LNCAP (cell line): ENCODE measurements around the gene PMS1.

Experiments
- CTCF ChIP-seq: fragments of 450-650 bp; IDR thresholded peaks from 2 replicates; pipeline ENCODE4 v1.5.1; 2017; ENCODE audit warnings: mild to moderate bottlenecking

The PMS1 gene

GRCh38 chr2:189783927-189784867 is at the start of gene PMS1, which contains the start of gene ORMDL1:
Gene PMS1 (plus strand): TSS chr2:189784450. CDS start chr2:189791810, 7,360 bp downstream.
Gene ORMDL1 (minus strand): TSS chr2:189784339. CDS start chr2:189782595, 1,744 bp downstream.
- no peak for TF ChIP-seq CTCF

GRCh38 chr2:189751080-189751658 is 33.1 kb upstream of the PMS1 start:
- TF ChIP-seq CTCF, result peak; percentile 57

- TF ChIP-seq CTCF, result no peak
These were observed 27.8 kb upstream of the PMS1 start for GRCh38 chr2:189756311-189756952.

- no peak for TF ChIP-seq CTCF
These were observed 22.1 kb upstream of the PMS1 start for GRCh38 chr2:189762229-189762550.

- TF ChIP-seq CTCF, result peak; percentile 63
These were observed 21.5 kb upstream of the PMS1 start, which contains the start of gene OSGEPL1 for GRCh38 chr2:189762551-189763298. Gene OSGEPL1 (minus strand): TSS chr2:189762792. CDS start chr2:189761640, 1,152 bp downstream.

GRCh38 chr2:189763908-189764661 is 20.2 kb upstream of the PMS1 start:
- TF ChIP-seq CTCF, result no peak
